K562 (cell line): ENCODE data around the gene SCG3. TPM values are rescaled to one million over a fixed set of nuclear protein-coding genes. Genes with fewer than 3 reads are reported as not detected.
A peak's percentile ranks its signal among the peaks of the same experiment; 100 is the strongest.

Experiments
- BDP1 ChIP-seq: IDR thresholded peaks from 3 replicates; pipeline ENCODE4 v1.6.1; 2011; ENCODE audit not compliant: insufficient read length, insufficient read depth
- CBX3 ChIP-seq, 2 experiments: IDR thresholded peaks; 1 replicate in 1 of 2; 2 replicates in 1 of 2; pipeline ENCODE4 v1.6.1; 2012; ENCODE audit warnings: inconsistent platforms in 2 of 2, low read length in 2 of 2, borderline replicate concordance in 1 of 2, control low read depth in 1 of 2
- CREBBP ChIP-seq: IDR thresholded peaks from one replicate; pipeline ENCODE4 v1.6.1; 2012; ENCODE audit warnings: low read depth, mild to moderate bottlenecking, control low read depth, inconsistent platforms, low read length
- GATAD2A ChIP-seq: fragments of 450-650 bp; IDR thresholded peaks from 2 replicates; pipeline ENCODE4 v1.6.1; 2017
- HDGF ChIP-seq: fragments of 450-650 bp; IDR thresholded peaks from 2 replicates; pipeline ENCODE4 v1.6.1; 2016
- KHSRP ChIP-seq: fragments of 450-650 bp; IDR thresholded peaks from 2 replicates; pipeline ENCODE4 v1.6.1; 2017
- MAFK ChIP-seq: IDR thresholded peaks from 2 replicates; pipeline ENCODE4 v1.6.1; 2011; ENCODE audit warnings: low read length, improper control_type of control experiment
- POLR2A ChIP-seq: fragments of 450-650 bp; conservative IDR thresholded peaks from 2 replicates; pipeline ENCODE4 v1.6.1; 2016
- POLR3A ChIP-seq: IDR thresholded peaks from 2 replicates; pipeline ENCODE4 v1.6.1; 2011; ENCODE audit warnings: borderline replicate concordance, mild to moderate bottlenecking, moderate library complexity; ENCODE audit not compliant: insufficient read length, insufficient read depth; ENCODE audit errors: extremely low read depth
- RUNX1 ChIP-seq: sonication (generic); IDR thresholded peaks from 2 replicates; pipeline ENCODE4 v1.6.1; 2016; ENCODE audit warnings: antibody characterized with exemption, low read depth
- SMARCA4 ChIP-seq: fragments of 450-650 bp; IDR thresholded peaks from 2 replicates; pipeline ENCODE4 v1.6.1; 2016
- STAT5A ChIP-seq: IDR thresholded peaks from 2 replicates; pipeline ENCODE4 v1.6.1; 2012; ENCODE audit warnings: low read length, inconsistent platforms, borderline replicate concordance
- ZNF134 ChIP-seq: fragments of 250-450 bp; sonication (Bioruptor Pico); conservative IDR thresholded peaks from 2 replicates; pipeline ENCODE4 v1.4.0; 2020
- ZNF197 ChIP-seq: fragments of 200-800 bp; sonication (Bioruptor generic); IDR thresholded peaks from 2 replicates; pipeline ENCODE4 v1.6.1; 2016; ENCODE audit warnings: low read depth, missing genetic modification characterization, missing compliant biosample characterization
- ZNF24 ChIP-seq: fragments of 450-650 bp; IDR thresholded peaks from 2 replicates; pipeline ENCODE4 v1.6.1; 2016
- polyA plus RNA-seq, 8 experiments: library from polyadenylated mRNA; depleted of rRNA in 4 of 8; stranded (reverse) in 5 of 8; unstranded in 3 of 8; fragments of >200 nt; fragmentation: Nextera tagmentation in 2 of 8; fragmentation: Illumina TruSeq in 1 of 8; extraction: Ambion mirVana in 2 of 8; extraction: Trizol in 1 of 8; gene quantifications; 2 replicates each; pipeline versions ENCODE4 v1.2.1 to v1.2.3, GENCODE V29; 2011 to 2014; ENCODE audit warnings: inconsistent platforms in 1 of 8, missing spikeins in 1 of 8
- total RNA-seq, 7 experiments: library from RNA; depleted of rRNA in 6 of 7; stranded (reverse); fragments of >200 nt in 6 of 7; fragmentation: Illumina TruSeq in 2 of 7; extraction: Trizol in 2 of 7; gene quantifications; 2 replicates each; pipeline versions ENCODE4 v1.2.1 to v1.2.3, GENCODE V29; 2011 to 2021; ENCODE audit warnings: low replicate concordance in 1 of 7
- TF ChIP-seq, protein P1 (sequence below), 2 experiments: IDR thresholded peaks in 1 of 2; conservative IDR thresholded peaks in 1 of 2; 2 replicates each; pipeline ENCODE4 v1.6.1; 2016; ENCODE audit warnings: low read depth in 2 of 2, mild to moderate bottlenecking in 1 of 2, missing compliant biosample characterization in 1 of 2, missing genetic modification characterization in 1 of 2, moderate library complexity in 1 of 2
- TF ChIP-seq, protein P2 (sequence below), 2 experiments: IDR thresholded peaks; 2 replicates each; pipeline ENCODE4 v1.6.1; 2012; ENCODE audit warnings: improper control_type of control experiment in 2 of 2, low read depth in 2 of 2, low read length in 2 of 2, borderline replicate concordance in 1 of 2
- TF ChIP-seq, protein P3 (sequence below): fragments of 450-650 bp; IDR thresholded peaks from 2 replicates; pipeline ENCODE4 v1.6.1; 2017; ENCODE audit warnings: antibody characterized with exemption, mild to moderate bottlenecking
- TF ChIP-seq, protein P4 (sequence below): fragments of 250-450 bp; sonication (Bioruptor Pico); IDR thresholded peaks from 2 replicates; pipeline ENCODE4 v1.8.0; 2022; ENCODE audit warnings: inconsistent platforms, mild to moderate bottlenecking, moderate library complexity, borderline replicate concordance

The SCG3 gene
- total and polyA plus RNA-seq, 9 of the 15 experiments (the other 6 are each of a cell fraction or from before 2014, with no cell fraction given) = 13.0 to 43.8 (median 21.0) TPM

DNA sequence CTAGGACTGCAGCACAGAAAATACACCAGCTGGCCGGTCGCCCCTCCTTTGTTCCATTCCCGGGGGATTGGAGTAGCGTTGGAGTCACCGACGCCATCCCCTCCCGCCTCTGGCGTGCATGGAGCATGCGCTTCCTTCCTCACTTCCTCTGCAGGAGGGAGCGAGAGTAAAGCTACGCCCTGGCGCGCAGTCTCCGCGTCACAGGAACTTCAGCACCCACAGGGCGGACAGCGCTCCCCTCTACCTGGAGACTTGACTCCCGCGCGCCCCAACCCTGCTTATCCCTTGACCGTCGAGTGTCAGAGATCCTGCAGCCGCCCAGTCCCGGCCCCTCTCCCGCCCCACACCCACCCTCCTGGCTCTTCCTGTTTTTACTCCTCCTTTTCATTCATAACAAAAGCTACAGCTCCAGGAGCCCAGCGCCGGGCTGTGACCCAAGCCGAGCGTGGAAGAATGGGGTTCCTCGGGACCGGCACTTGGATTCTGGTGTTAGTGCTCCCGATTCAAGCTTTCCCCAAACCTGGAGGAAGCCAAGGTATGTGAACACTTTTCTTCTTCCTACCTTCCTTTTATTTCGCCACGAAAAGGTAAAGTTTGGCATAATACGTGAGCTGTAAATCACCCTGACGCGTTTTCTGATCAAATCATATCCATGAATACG, at the start of gene SCG3 (continued):
- TF ChIP-seq, protein P1, sequence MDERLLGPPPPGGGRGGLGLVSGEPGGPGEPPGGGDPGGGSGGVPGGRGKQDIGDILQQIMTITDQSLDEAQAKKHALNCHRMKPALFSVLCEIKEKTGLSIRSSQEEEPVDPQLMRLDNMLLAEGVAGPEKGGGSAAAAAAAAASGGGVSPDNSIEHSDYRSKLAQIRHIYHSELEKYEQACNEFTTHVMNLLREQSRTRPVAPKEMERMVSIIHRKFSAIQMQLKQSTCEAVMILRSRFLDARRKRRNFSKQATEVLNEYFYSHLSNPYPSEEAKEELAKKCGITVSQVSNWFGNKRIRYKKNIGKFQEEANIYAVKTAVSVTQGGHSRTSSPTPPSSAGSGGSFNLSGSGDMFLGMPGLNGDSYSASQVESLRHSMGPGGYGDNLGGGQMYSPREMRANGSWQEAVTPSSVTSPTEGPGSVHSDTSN (CRISPR knock-in tag; IDR thresholded peaks at IDR 0.05; ENCODE audit: low read depth) = no peak
- TF ChIP-seq, protein P1 (tag; conservative IDR thresholded peaks at IDR 0.05; ENCODE audit: low read depth) = peak; percentile 67
- TF ChIP-seq ZNF24 (peak; percentile 79), STAT5A (peak; percentile 13; the same call in 1 of the 2 replicates), RUNX1 (no peak), ZNF197 (CRISPR knock-in tag) (peak; percentile 91; the same call in 1 of the 2 replicates), KHSRP (no peak), GATAD2A (no peak), HDGF (no peak), MAFK (no peak), POLR3A (no peak), CBX3 (IDR thresholded peaks at IDR 0.05; ENCODE audit: borderline replicate concordance in 1 of 2, low read length in 2 of 2) (peak in 1 of 2 experiments; percentile 96; a peak in 1 of 3 replicates), SMARCA4 (peak; percentile 82), POLR2A (peak; percentile 61), BDP1 (no peak), CREBBP (no peak), ZNF134 (CRISPR knock-in tag) (peak; percentile 68; the same call in 1 of the 2 replicates)
- TF ChIP-seq, protein P2, sequence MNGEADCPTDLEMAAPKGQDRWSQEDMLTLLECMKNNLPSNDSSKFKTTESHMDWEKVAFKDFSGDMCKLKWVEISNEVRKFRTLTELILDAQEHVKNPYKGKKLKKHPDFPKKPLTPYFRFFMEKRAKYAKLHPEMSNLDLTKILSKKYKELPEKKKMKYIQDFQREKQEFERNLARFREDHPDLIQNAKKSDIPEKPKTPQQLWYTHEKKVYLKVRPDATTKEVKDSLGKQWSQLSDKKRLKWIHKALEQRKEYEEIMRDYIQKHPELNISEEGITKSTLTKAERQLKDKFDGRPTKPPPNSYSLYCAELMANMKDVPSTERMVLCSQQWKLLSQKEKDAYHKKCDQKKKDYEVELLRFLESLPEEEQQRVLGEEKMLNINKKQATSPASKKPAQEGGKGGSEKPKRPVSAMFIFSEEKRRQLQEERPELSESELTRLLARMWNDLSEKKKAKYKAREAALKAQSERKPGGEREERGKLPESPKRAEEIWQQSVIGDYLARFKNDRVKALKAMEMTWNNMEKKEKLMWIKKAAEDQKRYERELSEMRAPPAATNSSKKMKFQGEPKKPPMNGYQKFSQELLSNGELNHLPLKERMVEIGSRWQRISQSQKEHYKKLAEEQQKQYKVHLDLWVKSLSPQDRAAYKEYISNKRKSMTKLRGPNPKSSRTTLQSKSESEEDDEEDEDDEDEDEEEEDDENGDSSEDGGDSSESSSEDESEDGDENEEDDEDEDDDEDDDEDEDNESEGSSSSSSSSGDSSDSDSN (IDR thresholded peaks at IDR 0.05; ENCODE audit: borderline replicate concordance in 1 of 2, low read depth in 2 of 2, low read length in 2 of 2) = peak in 1 of 2 experiments; percentile 75; a peak in 1 of 4 replicates
- TF ChIP-seq, protein P3, sequence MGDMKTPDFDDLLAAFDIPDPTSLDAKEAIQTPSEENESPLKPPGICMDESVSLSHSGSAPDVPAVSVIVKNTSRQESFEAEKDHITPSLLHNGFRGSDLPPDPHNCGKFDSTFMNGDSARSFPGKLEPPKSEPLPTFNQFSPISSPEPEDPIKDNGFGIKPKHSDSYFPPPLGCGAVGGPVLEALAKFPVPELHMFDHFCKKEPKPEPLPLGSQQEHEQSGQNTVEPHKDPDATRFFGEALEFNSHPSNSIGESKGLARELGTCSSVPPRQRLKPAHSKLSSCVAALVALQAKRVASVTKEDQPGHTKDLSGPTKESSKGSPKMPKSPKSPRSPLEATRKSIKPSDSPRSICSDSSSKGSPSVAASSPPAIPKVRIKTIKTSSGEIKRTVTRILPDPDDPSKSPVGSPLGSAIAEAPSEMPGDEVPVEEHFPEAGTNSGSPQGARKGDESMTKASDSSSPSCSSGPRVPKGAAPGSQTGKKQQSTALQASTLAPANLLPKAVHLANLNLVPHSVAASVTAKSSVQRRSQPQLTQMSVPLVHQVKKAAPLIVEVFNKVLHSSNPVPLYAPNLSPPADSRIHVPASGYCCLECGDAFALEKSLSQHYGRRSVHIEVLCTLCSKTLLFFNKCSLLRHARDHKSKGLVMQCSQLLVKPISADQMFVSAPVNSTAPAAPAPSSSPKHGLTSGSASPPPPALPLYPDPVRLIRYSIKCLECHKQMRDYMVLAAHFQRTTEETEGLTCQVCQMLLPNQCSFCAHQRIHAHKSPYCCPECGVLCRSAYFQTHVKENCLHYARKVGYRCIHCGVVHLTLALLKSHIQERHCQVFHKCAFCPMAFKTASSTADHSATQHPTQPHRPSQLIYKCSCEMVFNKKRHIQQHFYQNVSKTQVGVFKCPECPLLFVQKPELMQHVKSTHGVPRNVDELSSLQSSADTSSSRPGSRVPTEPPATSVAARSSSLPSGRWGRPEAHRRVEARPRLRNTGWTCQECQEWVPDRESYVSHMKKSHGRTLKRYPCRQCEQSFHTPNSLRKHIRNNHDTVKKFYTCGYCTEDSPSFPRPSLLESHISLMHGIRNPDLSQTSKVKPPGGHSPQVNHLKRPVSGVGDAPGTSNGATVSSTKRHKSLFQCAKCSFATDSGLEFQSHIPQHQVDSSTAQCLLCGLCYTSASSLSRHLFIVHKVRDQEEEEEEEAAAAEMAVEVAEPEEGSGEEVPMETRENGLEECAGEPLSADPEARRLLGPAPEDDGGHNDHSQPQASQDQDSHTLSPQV = peak; percentile 38
- TF ChIP-seq, protein P4, sequence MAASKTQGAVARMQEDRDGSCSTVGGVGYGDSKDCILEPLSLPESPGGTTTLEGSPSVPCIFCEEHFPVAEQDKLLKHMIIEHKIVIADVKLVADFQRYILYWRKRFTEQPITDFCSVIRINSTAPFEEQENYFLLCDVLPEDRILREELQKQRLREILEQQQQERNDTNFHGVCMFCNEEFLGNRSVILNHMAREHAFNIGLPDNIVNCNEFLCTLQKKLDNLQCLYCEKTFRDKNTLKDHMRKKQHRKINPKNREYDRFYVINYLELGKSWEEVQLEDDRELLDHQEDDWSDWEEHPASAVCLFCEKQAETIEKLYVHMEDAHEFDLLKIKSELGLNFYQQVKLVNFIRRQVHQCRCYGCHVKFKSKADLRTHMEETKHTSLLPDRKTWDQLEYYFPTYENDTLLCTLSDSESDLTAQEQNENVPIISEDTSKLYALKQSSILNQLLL (CRISPR knock-in tag) = no peak
